GM19099 (cell line): ENCODE results near the gene DCP1B.

ENCODE experiments used
- POLR2A ChIP-seq: IDR thresholded peaks from 3 replicates; pipeline ENCODE4 v1.6.1; 2011; ENCODE audit warnings: low read depth; ENCODE audit not compliant: insufficient read length; ENCODE audit errors: extremely low read depth

Gene DCP1B

GRCh38 chr12:2032506-2032905 lies 28.2 kb upstream of the DCP1B start:
- no peak for TF ChIP-seq POLR2A

- no peak for TF ChIP-seq POLR2A
These were observed 25.6 kb upstream of the DCP1B start for GRCh38 chr12:2029851-2030250.

DNA sequence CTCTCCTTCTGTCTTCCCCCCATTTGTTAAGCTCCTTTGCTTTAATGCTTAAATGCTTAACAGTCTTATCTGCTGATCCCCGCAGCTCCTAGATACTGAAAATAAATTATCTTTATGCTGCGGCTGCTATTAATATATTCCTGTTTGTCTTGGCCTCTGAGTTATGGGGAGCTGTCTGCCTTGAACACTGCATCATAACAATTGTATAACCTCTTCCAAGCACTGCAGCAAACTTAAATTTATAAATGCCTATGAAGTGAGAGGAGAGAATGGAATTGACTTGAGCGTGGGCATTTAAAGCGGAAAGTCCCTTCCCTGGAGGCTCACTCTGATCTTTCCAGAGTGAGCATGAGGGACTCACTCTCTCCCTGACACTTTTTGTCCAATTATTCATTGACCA lies 23.1 kb upstream of the DCP1B start:
- no peak for TF ChIP-seq POLR2A

DNA sequence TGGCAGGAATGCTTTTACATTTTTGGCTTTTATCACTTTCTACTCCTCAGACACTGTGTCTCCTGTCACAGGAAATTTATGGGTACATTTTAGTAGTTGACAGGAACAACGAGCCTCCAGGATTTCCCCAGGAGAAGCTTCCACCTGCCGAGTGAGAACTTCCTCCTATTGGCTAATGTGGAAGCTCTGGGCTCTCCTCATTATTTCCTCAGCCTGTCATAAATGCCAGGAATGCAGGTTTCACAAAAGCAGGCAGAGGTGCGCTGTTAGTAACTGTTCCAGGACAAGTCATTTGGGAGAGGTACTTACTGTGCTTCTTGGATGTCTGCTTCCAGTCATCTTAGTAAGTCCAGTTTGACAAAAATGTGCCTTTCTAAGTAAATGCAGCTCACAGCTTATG lies 19.1 kb upstream of the DCP1B start:
- TF ChIP-seq POLR2A, result no peak

DNA sequence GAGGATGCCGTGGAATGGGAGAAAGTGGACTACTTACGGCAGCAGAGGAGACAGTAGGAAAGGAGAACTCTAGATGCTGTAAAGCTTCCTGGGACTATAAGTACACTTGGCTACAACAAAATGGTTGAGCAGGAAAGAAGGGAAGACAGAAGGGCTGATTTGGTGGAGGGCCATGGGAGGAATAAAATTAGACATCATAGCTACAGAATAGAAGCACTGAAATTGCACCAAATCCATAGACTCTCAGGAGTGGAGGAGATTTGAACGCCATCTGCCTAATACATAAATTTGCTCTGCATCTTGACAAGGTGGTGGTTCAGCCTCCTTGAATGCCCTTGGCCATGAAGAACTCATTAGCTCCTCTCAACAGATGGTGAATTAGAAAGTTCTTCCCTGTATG lies 16.3 kb upstream of the DCP1B start:
- no peak for TF ChIP-seq POLR2A

- TF ChIP-seq POLR2A, result no peak
These were observed 14.9 kb upstream of the DCP1B start for GRCh38 chr12:2019126-2019525.

GRCh38 chr12:2018391-2018790 lies 14.1 kb upstream of the DCP1B start:
- TF ChIP-seq POLR2A, result no peak

- no peak for TF ChIP-seq POLR2A
These were observed 13.5 kb upstream of the DCP1B start for GRCh38 chr12:2017546-2018337.

DNA sequence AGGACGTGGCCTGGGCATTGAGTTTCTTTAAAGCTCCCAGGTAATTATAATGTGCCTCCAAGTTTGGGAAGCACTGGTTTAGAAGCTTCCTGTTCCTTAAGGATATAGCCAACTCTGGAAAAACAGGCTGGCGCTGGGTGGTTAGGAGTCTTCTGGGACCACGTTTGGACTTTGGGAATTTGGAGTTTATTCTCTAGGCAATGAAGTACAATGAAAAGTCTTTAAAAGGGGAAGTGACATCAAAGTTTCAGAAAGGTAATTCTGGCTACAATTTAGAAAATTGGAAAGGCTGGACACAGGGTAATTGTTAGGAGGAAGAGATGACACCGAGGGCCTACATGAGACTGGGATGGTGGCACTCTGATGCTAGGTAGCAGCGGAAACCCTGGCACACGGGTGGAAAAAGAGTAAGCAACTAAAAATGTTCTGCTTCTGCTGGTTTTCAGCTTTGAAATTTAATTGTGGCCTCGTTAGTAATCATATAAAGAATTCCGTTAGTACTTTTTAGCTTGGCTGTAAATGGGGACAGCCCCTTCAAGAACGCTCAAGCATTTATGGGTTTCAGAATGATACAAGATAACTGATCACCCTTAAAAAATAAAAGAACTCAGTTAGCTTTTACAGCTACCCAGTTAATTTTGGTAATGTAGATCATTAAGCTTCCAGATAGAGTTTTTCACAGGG lies 12.7 kb upstream of the DCP1B start:
- no peak for TF ChIP-seq POLR2A

DNA sequence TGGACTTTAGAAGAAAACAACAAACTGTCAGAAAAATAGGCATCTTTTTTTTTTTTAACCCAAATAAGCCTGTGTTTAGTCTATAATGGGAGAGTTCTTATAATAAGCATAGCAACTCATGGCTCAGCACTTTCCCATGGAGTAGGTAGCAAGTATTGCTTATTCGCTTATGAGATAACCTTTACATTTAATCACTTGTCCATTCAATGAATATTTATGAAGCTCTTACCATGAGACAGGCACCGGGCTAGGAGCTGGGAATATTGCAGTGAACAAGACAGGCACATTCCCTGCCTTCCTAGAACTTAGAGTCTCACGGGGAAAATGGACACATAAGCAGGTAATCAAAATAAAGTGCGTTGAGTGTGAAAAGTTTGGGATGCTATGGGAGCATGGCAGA lies 10.0 kb upstream of the DCP1B start:
- TF ChIP-seq POLR2A, result no peak

DNA sequence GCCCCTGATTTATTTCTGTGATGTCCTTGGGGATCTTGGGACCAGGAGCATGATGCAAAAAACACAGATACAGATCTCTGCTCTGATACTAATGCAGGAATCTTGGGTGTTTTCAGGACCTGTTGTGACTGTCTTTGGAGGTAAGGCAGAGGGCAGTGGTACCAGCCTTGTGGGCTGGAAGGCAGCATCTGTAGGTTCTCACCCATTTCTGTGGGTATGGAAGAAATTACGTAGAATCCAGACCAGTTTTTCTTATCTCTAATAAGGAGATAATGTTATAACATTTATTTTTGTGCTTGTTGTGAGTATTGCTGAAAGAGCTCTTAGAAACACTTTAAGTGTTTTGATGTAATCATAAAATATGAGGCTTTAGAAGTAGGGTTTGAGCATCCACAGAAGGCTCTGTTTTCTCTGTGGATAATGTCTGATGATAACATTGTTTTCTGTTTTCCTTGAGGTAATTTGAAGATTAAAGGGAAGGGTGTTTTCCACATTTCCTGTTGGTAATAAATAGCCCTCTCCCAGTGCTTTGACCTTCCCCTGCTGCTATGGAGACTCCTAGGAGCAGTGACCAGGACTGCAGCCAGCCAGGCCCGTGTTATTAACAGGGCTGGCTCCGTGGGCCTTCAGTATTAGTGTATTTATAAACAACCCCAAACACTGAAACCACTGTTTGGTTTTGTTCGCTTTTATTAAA lies 9.4 kb upstream of the DCP1B start:
- TF ChIP-seq POLR2A, result no peak

- no peak for TF ChIP-seq POLR2A
These were observed 8.8 kb upstream of the DCP1B start for GRCh38 chr12:2013086-2013485.

GRCh38 chr12:2011643-2012607 lies 7.7 kb upstream of the DCP1B start:
- no peak for TF ChIP-seq POLR2A

DNA sequence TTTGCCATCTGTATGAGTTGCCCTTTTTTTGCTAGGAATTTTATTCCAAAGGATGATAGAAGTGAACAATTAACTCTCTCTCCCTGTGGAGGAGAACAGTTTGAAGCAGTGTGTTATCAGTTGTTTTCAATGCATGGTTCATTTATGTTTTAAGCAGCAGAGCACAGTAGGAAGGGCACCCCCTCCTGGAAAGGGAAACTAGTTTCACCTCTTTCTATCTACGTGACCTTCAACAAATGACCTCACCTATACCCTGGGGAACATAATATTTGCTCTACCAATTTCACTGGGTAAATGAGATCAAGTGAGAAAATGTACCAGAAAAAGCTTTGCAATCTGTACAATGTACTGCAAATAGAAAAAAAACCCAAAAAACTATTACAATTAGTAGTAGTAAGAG lies 5.4 kb upstream of the DCP1B start:
- no peak for TF ChIP-seq POLR2A

DNA sequence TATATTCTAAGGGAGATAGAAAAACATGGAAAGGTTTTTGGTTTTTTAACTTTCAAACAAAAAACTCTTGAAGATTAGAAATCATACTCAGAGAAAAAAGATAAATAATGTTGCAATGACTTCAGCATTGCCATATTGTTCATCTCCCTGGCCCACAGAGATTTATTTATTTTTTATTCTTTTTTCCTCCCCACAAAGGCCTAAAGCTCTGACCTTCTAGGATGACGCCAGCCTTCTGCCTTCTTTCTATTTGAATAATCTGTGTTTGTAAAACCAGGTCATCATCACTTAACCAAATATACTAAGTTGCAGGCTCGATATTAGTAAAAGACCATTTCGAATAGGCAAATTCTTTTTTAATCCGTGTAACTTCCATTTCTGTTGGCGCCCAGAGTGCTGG lies 4.4 kb upstream of the DCP1B start:
- TF ChIP-seq POLR2A, result no peak
